A549 (cell line): Measurements from ENCODE around the gene CSAG1. TPM values are rescaled to one million over a fixed set of nuclear protein-coding genes. Genes with fewer than 3 reads are reported as not detected.
"Not testable (repeated sequence)": the region's sequence is repeated elsewhere in the genome, so short reads cannot be mapped to it uniquely, and the experiment has no call there.

Source experiments
- ATAC-seq, 2 experiments: fragments of 200-7000 bp in 1 of 2; fragments of >200 bp in 1 of 2; cut with Nextera tagmentation in 1 of 2; cut with Tn5 transposase in 1 of 2; 3 replicates each; pipeline versions ENCODE4 v1.8.0 to v1.9.1; 2018 to 2020; ENCODE audit warnings: mild to moderate bottlenecking in 1 of 2, moderate library complexity in 1 of 2
- CTCF ChIA-PET: fragments of 300-600 bp; sonication (Branson Sonifier 250); formaldehyde crosslinking; extraction: SDS; loops from one replicate; lab custom pipeline; 2021; ENCODE audit warnings: antibody characterized with exemption, inconsistent platforms; lab: Yijun Ruan, JAX
- POLR2A ChIA-PET: fragments of 350-600 bp; formaldehyde crosslinking; extraction: SDS; loops from one replicate; lab custom pipeline; 2021; ENCODE audit warnings: antibody characterized with exemption, inconsistent platforms; lab: Yijun Ruan, JAX
- DNase-seq, 2 experiments: peaks; one replicate each; pipeline versions ENCODE4 v3.0.0 to v3.0.0-alpha.2; 2011 to 2016; ENCODE audit warnings: low read depth in 1 of 2, low spot score in 1 of 2
- FAIRE-seq: peaks from 2 replicates; lab custom pipeline; 2011; peaks lifted over from hg19 to GRCh38; lab: Jason Lieb, UNC
- H3K27ac ChIP-seq, 2 experiments: fragments of >200 bp; sonication (Bioruptor Twin); formaldehyde crosslinking; 3 replicates each; pipeline ENCODE4 v1.5.1; 2016 to 2017
- H3K4me1 ChIP-seq: fragments of >200 bp; sonication (Bioruptor Twin); formaldehyde crosslinking; 3 replicates; pipeline ENCODE4 v1.6.1; 2016
- H3K4me2 ChIP-seq: fragments of >200 bp; sonication (Bioruptor Twin); formaldehyde crosslinking; 3 replicates; pipeline ENCODE4 v1.6.1; 2016
- H3K4me3 ChIP-seq: fragments of >200 bp; sonication (Bioruptor Twin); formaldehyde crosslinking; 3 replicates; pipeline ENCODE4 v1.5.1; 2016
- H3K9me3 ChIP-seq: fragments of >200 bp; sonication (Bioruptor Twin); formaldehyde crosslinking; 3 replicates; pipeline ENCODE4 v1.6.1; 2016
- CEBPB ChIP-seq, 2 experiments: fragments of >200 bp in 1 of 2; sonication (Bioruptor Twin) in 1 of 2; formaldehyde crosslinking in 1 of 2; IDR thresholded peaks; 2 replicates each; pipeline ENCODE4 v1.6.1; 2012 to 2016
- FOSL2 ChIP-seq, 2 experiments: fragments of 450-650 bp in 1 of 2; fragments of >200 bp in 1 of 2; sonication (Bioruptor Twin) in 1 of 2; formaldehyde crosslinking; IDR thresholded peaks; 2 replicates each; pipeline versions ENCODE4 v1.5.0 to v1.6.1; 2016 to 2020; ENCODE audit warnings: mild to moderate bottlenecking in 1 of 2, moderate library complexity in 1 of 2
- GATA3 ChIP-seq: IDR thresholded peaks from 2 replicates; pipeline ENCODE4 v1.6.1; 2012; ENCODE audit warnings: borderline replicate concordance
- HES2 ChIP-seq: fragments of >200 bp; sonication (Bioruptor Twin); formaldehyde crosslinking; IDR thresholded peaks from 2 replicates; pipeline ENCODE4 v1.6.1; 2016
- KDM1A ChIP-seq: fragments of 200-600 bp; sonication (generic); IDR thresholded peaks from 2 replicates; pipeline ENCODE4 v1.6.1; 2016; ENCODE audit warnings: low read depth, mild to moderate bottlenecking
- KDM5A ChIP-seq: fragments of 200-600 bp; sonication (generic); IDR thresholded peaks from 2 replicates; pipeline ENCODE4 v1.6.1; 2016; ENCODE audit warnings: antibody characterized with exemption, mild to moderate bottlenecking
- MYC ChIP-seq: IDR thresholded peaks from 2 replicates; pipeline ENCODE4 v1.6.1; 2012; ENCODE audit warnings: mild to moderate bottlenecking, inconsistent platforms, low read length, improper control_type of control experiment, borderline replicate concordance
- NPAS2 ChIP-seq: fragments of 250-450 bp; sonication (Bioruptor Pico); IDR thresholded peaks from 2 replicates; pipeline ENCODE4 v1.8.0; 2022; ENCODE audit warnings: mild to moderate bottlenecking, moderate library complexity, borderline replicate concordance
- RARB ChIP-seq: fragments of 250-450 bp; sonication (Bioruptor Pico); IDR thresholded peaks from 2 replicates; pipeline ENCODE4 v1.8.0; 2021; ENCODE audit warnings: mild to moderate bottlenecking, moderate library complexity
- RNF2 ChIP-seq: fragments of 200-600 bp; sonication (generic); IDR thresholded peaks from 2 replicates; pipeline ENCODE4 v1.6.1; 2016; ENCODE audit warnings: low read depth, mild to moderate bottlenecking, antibody characterized with exemption, moderate library complexity, borderline replicate concordance
- USF2 ChIP-seq: fragments of 450-650 bp; IDR thresholded peaks from 2 replicates; pipeline ENCODE4 v1.6.1; 2014; ENCODE audit warnings: antibody characterized with exemption
- ZSCAN20 ChIP-seq: fragments of 250-450 bp; sonication (Bioruptor Pico); IDR thresholded peaks from 2 replicates; pipeline ENCODE4 v1.8.0; 2022; ENCODE audit warnings: mild to moderate bottlenecking, moderate library complexity
- WGBS: methylation state at CpG from one replicate; pipeline ENCODE4 v1.1.6; 2017; ENCODE audit errors: missing lambda C conversion rate; 5-methylcytosine and 5-hydroxymethylcytosine counted together
- polyA plus RNA-seq, 4 experiments: library from polyadenylated mRNA; depleted of rRNA in 3 of 4; stranded (reverse); fragments of >200 nt; fragmentation: RNase III in 1 of 4; extraction: RNeasy Plus Mini Kit Qiagen cat#74134 plus additional on column Dnase treatment in 1 of 4; gene quantifications; 2 replicates in 3 of 4; 3 replicates in 1 of 4; pipeline ENCODE4 v1.2.3, GENCODE V29; 2011 to 2017
- TF ChIP-seq, protein P1 (sequence below): fragments of 200-600 bp; sonication (generic); IDR thresholded peaks from 2 replicates; pipeline ENCODE4 v1.6.1; 2016; ENCODE audit warnings: antibody characterized with exemption, mild to moderate bottlenecking, moderate library complexity
- TF ChIP-seq, protein P2 (sequence below): fragments of 250-450 bp; sonication (Bioruptor Pico); IDR thresholded peaks from 2 replicates; pipeline ENCODE4 v1.5.0; 2021; ENCODE audit warnings: mild to moderate bottlenecking, moderate library complexity, borderline replicate concordance

The CSAG1 gene
- polyA plus RNA-seq, 2 of the 4 experiments (the other 2 are of a cell fraction) = 0.27 to 1.4 TPM

GRCh38 chrX:152759544-152759943, 26.0 kb upstream of the CSAG1 start:
- H3K27ac ChIP-seq, H3K4me3 ChIP-seq, POLR2A ChIA-PET, ATAC-seq, DNase-seq, FAIRE-seq, H3K9me3 ChIP-seq, H3K4me2 ChIP-seq, H3K4me1 ChIP-seq, CTCF ChIA-PET: not testable (repeated sequence)
- WGBS = 29% methylated on average over 4 of the region's 7 CpGs

DNA sequence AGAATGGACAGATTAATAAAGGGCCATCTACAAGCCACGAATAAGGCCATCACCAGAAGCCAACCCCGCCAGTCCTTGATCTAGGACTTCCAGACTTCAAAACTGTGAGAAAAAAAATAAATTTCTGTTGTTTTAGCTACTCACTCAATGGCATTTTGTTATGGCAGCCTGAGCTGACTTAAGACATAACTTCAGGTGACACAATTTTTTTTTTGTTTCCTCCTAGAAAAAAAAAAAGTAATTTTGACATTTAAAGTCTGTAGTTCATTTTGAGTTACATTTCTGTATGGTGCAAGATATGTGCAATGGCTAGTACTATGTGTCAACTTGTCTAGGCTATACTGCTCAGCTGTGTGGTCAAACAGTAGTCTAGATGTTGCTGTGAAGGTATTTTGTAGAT, 25.4 kb upstream of the CSAG1 start, which contains the start of gene CSAG3:
CSAG3 (plus strand) TSS at position 301 of the 400 bp plus-strand sequence.
- DNase-seq, H3K27ac ChIP-seq, CTCF ChIA-PET, FAIRE-seq, ATAC-seq, H3K4me1 ChIP-seq, POLR2A ChIA-PET, H3K4me2 ChIP-seq, H3K4me3 ChIP-seq, H3K9me3 ChIP-seq: not testable (repeated sequence)
- WGBS = no CpG with 5 or more reads among the region's 2 CpGs

GRCh38 chrX:152754871-152755270, 21.4 kb upstream of the CSAG1 start:
- ATAC-seq, DNase-seq, H3K4me3 ChIP-seq, H3K27ac ChIP-seq, FAIRE-seq, POLR2A ChIA-PET, H3K4me2 ChIP-seq, H3K9me3 ChIP-seq, CTCF ChIA-PET, H3K4me1 ChIP-seq: not testable (repeated sequence)
- WGBS = no CpG with 5 or more reads among the region's 5 CpGs

DNA sequence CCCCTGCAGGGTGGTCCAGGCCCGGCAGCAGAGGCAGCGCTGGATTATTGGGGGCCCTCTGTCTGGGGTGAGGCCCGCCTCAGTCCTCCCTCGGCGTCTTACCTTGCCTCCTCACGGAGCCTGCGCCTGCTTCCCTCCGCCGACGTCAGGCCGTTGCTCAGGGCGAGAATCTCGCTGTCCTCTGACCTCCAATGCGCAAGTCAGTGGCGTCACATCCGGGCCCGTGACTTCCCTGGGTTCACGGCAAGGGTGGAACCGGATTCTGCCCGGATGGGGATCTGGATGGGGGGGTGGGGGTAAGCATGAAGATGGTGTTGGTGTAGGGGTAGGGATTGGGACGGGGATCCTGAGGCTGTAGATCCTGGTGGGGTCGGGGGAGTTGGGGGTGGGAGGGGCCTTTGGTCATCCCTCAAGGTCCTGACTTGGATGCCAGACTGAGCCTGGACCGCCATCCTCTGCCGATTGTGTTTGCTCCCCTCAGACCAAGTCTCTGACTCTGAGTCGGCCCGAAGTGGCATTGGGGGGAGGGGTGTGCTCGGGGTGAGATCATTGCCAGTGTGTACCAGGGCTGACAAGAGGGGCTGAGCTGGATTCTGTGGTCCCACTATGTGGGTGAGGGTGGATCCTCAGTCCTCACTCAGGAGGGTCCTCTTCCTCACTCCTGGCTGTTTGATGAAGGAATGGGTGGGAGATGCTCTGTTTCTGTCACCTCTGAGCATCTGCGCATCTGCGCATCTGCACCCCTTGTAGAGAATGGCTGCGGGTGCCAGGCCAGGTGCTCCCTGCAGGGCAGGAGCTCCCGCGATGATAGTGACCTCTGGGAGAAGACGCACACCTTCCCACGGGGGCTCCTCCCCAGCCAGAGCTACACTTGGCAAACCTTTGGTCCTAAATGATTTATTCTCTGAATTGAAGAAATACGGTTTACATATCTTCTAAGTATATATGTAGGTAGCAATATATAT, 20.4 kb upstream of the CSAG1 start, which contains the start of gene MAGEA2:
MAGEA2 (minus strand) TSS at position 157 of the 965 bp plus-strand sequence. CDS start 2,479 bp downstream, outside the sequence.
- FAIRE-seq, CTCF ChIA-PET, H3K4me2 ChIP-seq, H3K9me3 ChIP-seq, ATAC-seq, H3K4me3 ChIP-seq, H3K27ac ChIP-seq, DNase-seq, H3K4me1 ChIP-seq, POLR2A ChIA-PET: not testable (repeated sequence)
- no CpG with 5 or more reads among the region's 35 CpGs for WGBS

GRCh38 chrX:152738560-152738959, 5.0 kb upstream of the CSAG1 start:
- ATAC-seq (no peak), FAIRE-seq (peak; percentile 43), DNase-seq (no peak)
- ChIA-PET POLR2A (no interaction called here), CTCF (interaction anchor here (0.6 kb wide), 1 partner anchor 299 kb away, joined by 3 read pairs; no protein-coding TSS in a partner anchor)
- Histone ChIP-seq H3K9me3 (no peaks in the 10 kb centered on the region), H3K4me3 (no peak overlapping the region), H3K4me1 (no peaks in the 10 kb centered on the region), H3K4me2 (no peak overlapping the region), H3K27ac (no peak overlapping the region)
- TF ChIP-seq NPAS2 (CRISPR knock-in tag) = no peak
- TF ChIP-seq GATA3 = no peak
- TF ChIP-seq MYC = no peak
- TF ChIP-seq FOSL2 (IDR thresholded peaks at IDR 0.05) = no peak
- TF ChIP-seq FOSL2 (CRISPR knock-in tag; IDR thresholded peaks at IDR 0.05) = no peak
- TF ChIP-seq CEBPB (IDR thresholded peaks at IDR 0.05) = no peak
- TF ChIP-seq RNF2 = no peak
- TF ChIP-seq, protein P1, sequence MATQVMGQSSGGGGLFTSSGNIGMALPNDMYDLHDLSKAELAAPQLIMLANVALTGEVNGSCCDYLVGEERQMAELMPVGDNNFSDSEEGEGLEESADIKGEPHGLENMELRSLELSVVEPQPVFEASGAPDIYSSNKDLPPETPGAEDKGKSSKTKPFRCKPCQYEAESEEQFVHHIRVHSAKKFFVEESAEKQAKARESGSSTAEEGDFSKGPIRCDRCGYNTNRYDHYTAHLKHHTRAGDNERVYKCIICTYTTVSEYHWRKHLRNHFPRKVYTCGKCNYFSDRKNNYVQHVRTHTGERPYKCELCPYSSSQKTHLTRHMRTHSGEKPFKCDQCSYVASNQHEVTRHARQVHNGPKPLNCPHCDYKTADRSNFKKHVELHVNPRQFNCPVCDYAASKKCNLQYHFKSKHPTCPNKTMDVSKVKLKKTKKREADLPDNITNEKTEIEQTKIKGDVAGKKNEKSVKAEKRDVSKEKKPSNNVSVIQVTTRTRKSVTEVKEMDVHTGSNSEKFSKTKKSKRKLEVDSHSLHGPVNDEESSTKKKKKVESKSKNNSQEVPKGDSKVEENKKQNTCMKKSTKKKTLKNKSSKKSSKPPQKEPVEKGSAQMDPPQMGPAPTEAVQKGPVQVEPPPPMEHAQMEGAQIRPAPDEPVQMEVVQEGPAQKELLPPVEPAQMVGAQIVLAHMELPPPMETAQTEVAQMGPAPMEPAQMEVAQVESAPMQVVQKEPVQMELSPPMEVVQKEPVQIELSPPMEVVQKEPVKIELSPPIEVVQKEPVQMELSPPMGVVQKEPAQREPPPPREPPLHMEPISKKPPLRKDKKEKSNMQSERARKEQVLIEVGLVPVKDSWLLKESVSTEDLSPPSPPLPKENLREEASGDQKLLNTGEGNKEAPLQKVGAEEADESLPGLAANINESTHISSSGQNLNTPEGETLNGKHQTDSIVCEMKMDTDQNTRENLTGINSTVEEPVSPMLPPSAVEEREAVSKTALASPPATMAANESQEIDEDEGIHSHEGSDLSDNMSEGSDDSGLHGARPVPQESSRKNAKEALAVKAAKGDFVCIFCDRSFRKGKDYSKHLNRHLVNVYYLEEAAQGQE = no peak
- no peak for TF ChIP-seq HES2
- TF ChIP-seq KDM5A = no peak
- TF ChIP-seq, protein P2, sequence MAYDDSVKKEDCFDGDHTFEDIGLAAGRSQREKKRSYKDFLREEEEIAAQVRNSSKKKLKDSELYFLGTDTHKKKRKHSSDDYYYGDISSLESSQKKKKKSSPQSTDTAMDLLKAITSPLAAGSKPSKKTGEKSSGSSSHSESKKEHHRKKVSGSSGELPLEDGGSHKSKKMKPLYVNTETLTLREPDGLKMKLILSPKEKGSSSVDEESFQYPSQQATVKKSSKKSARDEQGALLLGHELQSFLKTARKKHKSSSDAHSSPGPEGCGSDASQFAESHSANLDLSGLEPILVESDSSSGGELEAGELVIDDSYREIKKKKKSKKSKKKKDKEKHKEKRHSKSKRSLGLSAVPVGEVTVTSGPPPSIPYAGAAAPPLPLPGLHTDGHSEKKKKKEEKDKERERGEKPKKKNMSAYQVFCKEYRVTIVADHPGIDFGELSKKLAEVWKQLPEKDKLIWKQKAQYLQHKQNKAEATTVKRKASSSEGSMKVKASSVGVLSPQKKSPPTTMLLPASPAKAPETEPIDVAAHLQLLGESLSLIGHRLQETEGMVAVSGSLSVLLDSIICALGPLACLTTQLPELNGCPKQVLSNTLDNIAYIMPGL (CRISPR knock-in tag) = no peak
- no peak for TF ChIP-seq KDM1A
- TF ChIP-seq RARB (CRISPR knock-in tag) = no peak
- TF ChIP-seq USF2 = no peak
- TF ChIP-seq ZSCAN20 = no peak
- WGBS = 24% methylated on average over 5 of the region's 5 CpGs
